ENCODE measurements around the gene MYH9. TPM values are rescaled to one million over a fixed set of nuclear protein-coding genes. Genes with fewer than 3 reads are reported as not detected.
"Not testable (repeated sequence)": the region's sequence is repeated elsewhere in the genome, so short reads cannot be mapped to it uniquely, and the experiment has no call there.

The MYH9 gene
- total RNA-seq = 100 to 1,000 TPM; 521 to 691 TPM

DNA sequence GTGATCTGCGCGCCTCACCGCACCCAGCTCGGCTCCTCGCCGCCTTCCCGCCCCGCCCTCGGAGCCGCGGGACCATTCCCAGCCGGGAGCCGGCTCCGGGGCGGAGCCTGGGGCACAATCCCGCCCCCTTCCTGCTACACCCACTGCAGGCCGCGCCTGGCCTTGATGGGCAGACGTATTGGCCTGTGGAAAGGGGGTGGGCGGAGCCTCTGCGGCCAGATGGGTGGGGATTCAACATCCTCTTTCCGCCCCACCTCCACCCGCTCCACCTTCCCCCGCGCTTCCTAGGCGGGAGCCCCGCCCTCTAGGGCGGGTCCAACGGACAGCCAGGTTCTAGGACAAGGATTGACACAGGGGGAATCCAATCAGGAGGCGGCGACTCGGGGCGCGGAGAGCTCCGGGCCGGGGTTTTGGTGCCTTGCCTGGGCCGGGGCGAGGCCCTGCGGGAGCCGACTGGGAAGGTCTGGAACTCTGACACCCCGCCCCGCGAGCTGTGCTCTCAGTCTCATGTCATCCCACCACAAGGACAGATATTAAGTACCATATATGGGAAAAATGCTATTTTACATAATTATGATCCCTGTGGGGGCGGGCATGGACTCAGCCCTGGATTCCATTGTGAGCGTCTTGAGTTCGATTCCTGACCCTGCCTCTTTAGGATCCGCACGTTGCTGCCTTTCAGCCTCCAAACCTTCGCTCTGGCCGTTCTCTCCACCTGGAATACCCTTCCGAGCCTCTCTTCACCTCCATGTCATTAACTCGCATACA is at the start of gene MYH9:
TSS of gene MYH9 (minus strand) at position 9 of the 768 bp plus-strand sequence. CDS start 38,731 bp downstream, outside the sequence.
- ATAC-seq = peak; percentile 69 to 87
- Mint-ChIP-seq H3K36me3 (peaks cover 26 to 35% of the 10 kb centered on the region in 2 donors), H3K9me3 (no peaks in the 10 kb centered on the region), H3K27ac (peak within 1 kb of the TSS; percentile 95 to 96)
- DNase-seq (ENCODE audit: low spot score in 2 of 2) = peak; percentile 99 to 100

DNA sequence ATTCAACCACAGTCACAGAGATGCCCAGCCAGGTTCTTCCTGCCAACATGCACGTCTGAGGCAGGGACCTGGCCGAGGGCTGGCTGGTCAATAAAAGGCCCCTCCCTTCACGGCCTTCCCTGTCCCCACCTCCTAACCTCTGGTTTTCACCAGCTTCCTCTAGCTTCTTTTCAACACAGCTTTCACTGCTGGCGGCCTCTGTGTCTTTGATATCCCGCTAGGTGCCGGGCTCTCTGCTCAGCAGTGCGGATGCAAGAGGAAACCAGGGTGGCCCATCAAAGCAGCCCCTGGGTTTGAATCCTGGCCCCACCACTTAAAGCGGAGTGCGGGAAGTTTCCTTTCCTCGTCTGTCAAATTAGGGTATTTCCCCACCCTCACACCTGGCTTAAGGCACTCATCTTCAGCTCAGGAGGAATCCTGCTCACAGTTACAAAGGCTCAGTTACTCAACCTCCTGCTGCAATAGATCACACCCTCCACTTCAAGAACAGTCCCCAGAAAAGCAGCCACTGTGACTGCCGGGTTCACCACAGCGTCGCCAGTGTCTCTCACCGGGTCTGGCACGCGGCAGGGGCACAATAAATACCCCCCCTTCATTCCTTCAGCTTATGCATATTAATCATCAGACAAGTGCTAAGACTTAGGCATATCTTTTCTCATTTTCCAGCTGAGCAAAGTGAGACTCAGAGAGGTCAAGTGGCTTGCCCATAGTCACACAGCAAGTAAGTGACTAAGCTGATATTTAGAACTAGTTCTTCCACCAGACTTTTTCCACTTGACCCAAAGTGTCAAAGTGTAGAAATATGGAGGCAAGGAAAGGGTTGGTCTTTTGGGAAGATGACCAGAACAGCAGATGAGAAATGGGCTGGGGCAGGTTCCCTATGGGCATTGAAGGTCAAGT is 48.0 kb upstream of the MYH9 start:
- no peaks in the 10 kb centered on the region for H3K9me3 Mint-ChIP-seq
- H3K27ac Mint-ChIP-seq = peak overlapping the region; percentile 86 to 88
- no peaks in the 10 kb centered on the region for H3K36me3 Mint-ChIP-seq
- ATAC-seq = peak; percentile 81 to 88
- DNase-seq (ENCODE audit: low spot score in 2 of 2) = peak; percentile 61 to 80

DNA sequence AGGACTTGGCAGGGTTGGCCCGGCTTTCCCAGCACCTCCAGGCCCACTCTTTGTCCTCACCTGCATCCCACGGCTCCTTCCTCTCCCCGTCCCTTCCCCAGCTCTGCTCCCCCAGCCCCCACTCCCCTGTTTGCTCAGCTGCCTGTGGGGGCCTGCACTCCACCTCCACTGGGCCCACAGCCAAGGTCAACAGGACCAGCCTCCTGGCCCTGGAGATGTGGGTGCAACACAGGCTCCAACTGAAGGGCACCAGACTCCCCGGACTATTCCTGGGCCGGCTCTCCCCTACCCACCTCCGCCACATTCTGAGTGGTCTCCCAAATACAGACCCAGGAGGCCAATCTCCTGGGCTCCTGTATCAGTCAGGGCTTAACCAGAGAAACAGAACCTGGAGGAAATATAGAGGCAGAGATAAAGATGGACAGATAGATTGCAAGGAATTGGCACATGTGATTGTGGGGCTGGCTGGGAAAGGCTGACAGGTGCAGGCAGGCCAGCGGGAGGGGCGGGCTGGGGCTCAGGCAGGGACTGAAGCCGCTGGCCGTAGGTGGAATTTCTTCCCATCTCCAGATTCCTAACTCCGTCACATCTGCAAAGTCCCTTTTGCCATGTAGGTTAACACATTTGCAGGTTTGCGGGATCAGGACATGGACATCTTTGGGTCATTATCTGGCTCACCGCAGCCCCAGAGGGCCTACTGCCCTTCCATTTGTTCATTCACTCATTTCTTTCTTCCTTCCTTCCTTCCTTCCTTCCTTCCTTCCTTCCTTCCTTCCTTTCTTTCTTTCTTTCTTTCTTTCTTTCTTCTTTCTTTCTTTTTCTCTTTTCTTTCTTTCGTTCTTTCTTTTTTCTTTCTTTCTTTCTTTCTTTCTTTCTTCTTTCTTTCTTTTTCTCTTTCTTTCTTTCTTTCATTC is 45.8 kb upstream of the MYH9 start:
- DNase-seq (ENCODE audit: low spot score in 2 of 2) (no peak), ATAC-seq (no peak)
- Mint-ChIP-seq H3K27ac (peak overlapping the region in 1 of 2 donors; percentile 30), H3K9me3 (no peaks in the 10 kb centered on the region), H3K36me3 (no peaks in the 10 kb centered on the region)

DNA sequence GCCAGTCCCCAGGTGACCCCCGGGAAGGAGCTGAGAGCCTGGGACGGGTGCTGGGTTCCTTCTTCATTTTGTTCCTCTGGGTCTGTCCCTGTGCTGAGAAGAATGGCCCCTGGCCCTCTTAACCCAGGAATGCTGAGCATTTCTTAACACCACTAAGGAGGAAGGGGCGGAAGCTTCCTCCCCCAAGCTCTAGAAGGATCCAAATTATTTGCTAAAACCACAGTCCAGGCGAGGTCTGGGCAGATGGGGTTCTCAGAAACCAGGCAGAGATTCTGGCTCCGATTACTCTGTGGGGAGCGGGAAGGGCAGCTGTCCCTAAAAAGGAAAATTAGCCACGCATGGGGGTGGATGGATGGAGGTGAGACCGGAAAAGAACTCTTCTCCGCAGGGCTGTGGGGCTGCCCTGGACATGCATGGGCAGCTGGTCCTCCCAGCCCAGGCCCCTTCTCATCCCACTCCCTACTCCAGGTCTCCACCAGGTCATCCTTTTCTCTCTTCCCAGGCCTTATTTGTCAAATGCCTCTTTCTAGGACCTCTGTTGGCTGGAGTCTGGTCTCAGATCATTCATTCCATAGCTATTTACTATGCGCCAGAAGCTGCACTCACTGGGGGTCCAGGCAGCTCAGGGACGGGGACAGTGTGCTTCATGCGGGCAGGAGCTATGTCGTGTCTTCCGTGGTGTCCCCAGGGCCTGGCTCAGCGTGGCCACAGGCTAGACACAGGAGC is 45.0 kb upstream of the MYH9 start:
- ATAC-seq (no peak), DNase-seq (ENCODE audit: low spot score in 2 of 2) (no peak)
- no peak overlapping the region for H3K27ac Mint-ChIP-seq
- no peaks in the 10 kb centered on the region for H3K9me3 Mint-ChIP-seq
- H3K36me3 Mint-ChIP-seq = no peaks in the 10 kb centered on the region

DNA sequence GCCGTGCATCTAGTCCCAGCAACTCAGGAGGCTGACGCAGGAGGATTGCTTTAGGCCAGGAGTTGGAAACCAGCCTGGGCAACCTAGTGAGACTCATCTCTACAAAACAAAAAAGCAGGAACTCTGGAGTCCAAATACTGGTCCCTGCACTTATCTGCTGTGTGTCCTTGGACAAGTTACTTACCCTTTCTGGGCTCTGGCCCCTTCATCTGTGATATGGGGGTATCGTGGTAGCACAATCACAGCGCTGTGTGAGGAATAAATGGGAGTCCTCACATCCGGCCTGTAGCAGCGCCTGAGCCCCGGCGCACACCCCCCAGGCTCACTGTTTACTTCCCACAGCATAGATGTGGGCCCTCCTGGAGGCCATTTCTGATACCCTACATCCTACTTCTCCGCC is 44.2 kb upstream of the MYH9 start:
- Mint-ChIP-seq H3K27ac (no peak overlapping the region), H3K9me3 (no peaks in the 10 kb centered on the region), H3K36me3 (no peaks in the 10 kb centered on the region)
- DNase-seq (ENCODE audit: low spot score in 2 of 2) (no peak), ATAC-seq (no peak)

DNA sequence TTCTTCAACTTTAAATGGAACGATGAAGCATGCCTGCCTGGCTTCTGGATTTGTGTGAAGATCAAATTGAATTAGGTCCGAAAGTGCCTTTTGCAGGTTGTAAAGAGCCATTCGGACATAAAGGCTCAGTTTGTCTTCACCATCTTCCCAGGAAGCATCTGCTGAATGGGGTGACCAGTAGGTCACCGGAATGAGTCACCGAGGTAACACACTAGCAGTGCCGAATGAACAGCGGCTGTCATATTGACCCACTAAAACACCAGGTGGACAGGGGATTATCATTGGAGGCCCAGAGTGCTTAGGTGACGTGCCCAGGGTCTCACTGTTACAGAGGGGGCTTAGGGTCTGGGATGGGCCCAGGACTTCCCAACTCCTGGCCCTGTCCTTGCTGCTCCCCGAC is 43.1 kb upstream of the MYH9 start:
- Mint-ChIP-seq H3K36me3 (no peaks in the 10 kb centered on the region), H3K27ac (no peak overlapping the region), H3K9me3 (no peaks in the 10 kb centered on the region)
- ATAC-seq (no peak), DNase-seq (ENCODE audit: low spot score in 2 of 2) (no peak)

DNA sequence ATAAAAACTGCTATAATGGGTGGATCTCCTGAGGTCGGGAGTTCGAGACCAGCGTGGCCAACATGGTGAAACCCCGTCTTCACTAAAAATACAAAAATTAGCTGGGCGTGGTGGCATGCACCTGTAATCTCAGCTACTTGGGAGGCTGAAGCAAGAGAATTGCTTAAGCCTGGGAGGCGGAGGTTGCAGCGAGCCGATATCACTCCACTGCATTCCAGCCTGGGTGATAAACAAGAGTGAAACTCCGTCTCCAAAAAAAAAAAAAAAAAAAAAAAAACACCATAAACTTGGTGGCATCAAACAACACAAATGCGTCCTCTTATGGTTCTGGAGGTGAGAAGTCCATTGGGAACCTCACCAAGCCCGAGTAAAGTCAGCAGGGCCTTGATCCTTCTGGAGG is 40.2 kb upstream of the MYH9 start:
- not testable (repeated sequence) for DNase-seq (ENCODE audit: low spot score in 2 of 2); H3K27ac Mint-ChIP-seq; ATAC-seq; H3K9me3 Mint-ChIP-seq; H3K36me3 Mint-ChIP-seq

DNA sequence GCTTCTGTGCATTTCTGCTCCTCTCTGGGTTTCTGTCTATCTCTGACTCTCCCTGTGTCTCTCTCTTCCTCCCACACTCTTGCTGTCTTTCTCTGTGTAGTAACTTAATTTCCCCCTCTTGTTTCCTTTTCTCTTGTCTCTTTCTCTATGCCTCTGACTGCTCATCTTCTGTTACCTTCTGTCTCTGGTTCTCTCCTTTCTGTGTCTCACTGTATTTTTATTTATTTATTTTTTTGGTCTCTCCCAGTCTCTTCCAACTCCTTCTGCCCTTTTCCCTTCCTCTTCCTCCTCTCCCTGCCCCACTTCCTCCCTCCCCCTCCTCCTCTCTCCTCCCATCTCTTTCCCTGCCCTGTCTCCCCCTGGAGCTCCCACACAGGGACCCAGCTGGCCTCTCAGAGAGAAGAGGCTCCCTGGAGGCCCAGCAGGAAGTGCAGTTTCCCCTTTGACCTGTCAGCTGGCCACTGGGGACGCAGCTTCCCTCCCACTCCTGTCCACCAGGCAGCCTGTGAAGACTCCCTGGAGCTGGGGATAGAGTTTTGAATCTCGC is 38.3 kb upstream of the MYH9 start:
- H3K27ac Mint-ChIP-seq = peak overlapping the region; percentile 6 to 87
- DNase-seq (ENCODE audit: low spot score in 2 of 2) = no peak
- no peaks in the 10 kb centered on the region for H3K36me3 Mint-ChIP-seq
- peak; percentile 77 to 78 for ATAC-seq
- H3K9me3 Mint-ChIP-seq = no peaks in the 10 kb centered on the region

DNA sequence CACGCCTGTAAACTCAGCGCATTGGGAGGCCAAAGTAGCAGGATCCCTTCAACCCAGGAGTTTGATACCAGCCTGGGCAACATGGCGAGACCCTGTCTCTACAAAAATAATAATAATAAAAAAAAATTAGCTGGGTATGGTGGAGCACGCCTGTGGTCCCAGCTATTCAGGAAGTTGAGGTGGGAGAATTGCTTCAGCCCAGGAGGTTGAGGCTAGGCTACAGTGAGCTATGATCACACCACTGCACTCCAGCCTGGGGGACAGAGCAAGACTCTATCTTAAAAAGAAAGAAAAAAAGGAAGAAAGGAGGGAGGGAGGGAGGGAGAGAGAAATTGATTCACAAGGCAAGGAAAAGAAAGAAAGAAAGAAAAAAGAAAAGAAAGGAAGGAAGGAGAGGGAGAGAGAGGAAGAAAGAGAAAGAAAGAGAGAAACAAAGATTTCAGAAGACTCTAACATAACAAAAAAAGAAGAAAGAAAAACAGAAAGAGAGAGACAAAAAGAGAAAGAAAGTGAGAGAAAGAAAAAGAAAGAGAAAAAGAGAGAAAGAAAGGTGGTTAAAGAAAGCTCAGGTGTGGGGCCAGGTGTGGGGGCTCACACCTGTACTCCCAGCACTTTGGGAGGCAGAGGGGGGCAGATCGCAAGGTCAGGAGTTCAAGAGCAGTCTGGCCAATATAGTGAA is 37.3 kb upstream of the MYH9 start:
- H3K36me3 Mint-ChIP-seq = no peaks in the 10 kb centered on the region
- DNase-seq (ENCODE audit: low spot score in 2 of 2) (no peak), ATAC-seq (no peak)
- H3K9me3 Mint-ChIP-seq = no peaks in the 10 kb centered on the region
- H3K27ac Mint-ChIP-seq = peak overlapping the region in 1 of 2 donors; percentile 87

DNA sequence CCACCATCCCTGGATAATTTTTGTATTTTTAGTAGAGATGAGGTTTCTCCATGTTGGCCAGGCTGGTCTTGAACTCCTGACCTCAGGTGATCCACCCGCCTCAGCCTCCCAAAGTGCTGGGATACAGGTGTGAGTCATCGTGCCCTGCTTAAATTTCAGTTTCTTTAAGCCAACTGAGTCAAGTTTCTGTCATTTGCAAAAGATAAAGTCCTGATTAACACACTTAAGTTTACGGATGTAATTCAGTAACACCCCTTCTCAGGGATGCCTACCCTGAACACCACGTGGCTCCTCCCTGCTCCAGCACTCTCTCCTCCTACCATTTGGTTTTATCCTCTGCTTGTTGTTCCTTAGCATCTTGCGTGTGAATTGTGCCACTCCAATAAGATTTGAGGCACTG is 36.7 kb upstream of the MYH9 start:
- not testable (repeated sequence) for H3K9me3 Mint-ChIP-seq; DNase-seq (ENCODE audit: low spot score in 2 of 2); H3K36me3 Mint-ChIP-seq
- H3K27ac Mint-ChIP-seq = peak overlapping the region in 1 of 2 donors; percentile 87
- ATAC-seq = peak in 1 of 2 donors; percentile 46

DNA sequence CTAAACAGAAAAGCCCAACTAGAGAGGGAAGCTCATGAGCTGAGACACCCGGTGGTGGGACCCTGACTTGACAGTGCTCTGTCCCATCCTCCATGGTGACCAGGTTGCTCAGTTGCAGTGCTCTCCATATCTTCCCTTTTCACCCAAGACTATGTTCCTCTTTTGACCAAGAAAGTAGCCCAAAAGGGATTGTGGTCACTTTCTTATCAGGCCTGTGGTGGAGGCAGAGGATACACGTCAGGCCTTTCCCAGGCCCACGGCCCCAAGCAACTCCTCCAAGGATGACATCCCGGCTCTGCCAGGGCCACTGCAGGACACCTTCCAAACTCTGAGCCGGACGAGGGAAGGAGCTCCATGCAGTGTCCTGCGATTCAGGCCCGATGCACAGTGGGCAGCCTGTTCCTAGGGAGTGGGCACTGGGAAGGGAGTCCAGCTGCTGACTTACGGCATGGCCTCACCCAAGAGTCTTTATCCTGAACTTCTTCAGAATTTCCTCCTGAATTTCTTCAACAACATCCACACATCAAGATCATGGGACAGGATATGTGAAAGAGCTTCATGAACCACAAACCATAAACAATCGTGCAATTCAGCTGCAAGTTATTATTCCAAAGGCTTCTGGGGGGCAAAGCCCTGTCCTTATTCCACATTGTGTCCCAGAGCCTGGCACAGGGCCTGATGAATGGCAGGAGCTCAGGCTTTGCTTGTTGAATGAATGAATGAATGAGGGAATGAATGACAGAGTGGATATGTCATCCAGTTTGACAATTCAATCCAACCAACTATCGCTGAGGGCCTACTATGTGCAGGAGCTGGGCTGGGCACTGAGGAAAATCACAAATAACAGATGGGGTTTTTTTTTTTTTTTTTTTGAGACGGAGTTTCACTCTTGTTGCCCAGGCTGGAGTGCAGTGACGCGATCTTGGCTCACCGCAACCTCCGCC is 36.0 kb upstream of the MYH9 start:
- Mint-ChIP-seq H3K27ac (peak overlapping the region in 1 of 2 donors; percentile 55), H3K9me3 (no peaks in the 10 kb centered on the region), H3K36me3 (no peaks in the 10 kb centered on the region)
- ATAC-seq (no peak), DNase-seq (ENCODE audit: low spot score in 2 of 2) (no peak)

DNA sequence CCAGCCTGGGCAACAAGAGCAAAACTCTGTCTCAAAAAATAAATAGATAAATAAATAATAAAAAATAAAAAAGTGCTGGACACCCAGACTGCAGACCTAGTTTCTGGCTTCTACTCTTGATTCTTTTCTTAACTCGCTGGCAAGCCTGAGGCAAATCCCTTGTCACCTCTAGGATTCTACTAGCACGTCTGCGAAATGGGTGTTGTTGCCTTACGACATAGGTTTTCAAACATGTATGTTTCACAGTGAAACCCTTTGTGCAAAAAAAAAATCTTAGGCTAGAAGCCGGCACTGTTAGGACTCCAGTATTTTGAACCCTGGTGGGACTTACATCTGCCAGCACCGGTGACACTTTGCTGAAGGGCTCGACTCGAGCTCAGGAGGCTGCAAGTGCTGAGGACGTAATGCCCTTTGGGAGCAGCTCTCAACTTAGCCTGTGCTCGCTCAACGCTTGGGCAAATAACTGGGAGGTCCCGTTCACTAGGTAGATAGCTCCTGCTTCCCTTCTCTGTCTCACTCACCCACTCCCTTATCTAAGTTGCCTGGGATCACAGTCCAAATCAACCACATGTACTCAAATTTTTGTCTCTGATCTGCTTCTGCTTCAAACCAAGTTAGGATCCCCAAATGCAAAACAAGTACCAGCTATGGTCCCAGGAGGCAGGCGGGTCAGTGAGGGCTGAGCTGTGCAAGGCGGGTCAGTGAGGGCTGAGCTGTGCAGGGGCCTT is 34.7 kb upstream of the MYH9 start:
- Mint-ChIP-seq H3K27ac (no peak overlapping the region), H3K9me3 (no peaks in the 10 kb centered on the region), H3K36me3 (no peaks in the 10 kb centered on the region)
- ATAC-seq (no peak), DNase-seq (ENCODE audit: low spot score in 2 of 2) (no peak)

DNA sequence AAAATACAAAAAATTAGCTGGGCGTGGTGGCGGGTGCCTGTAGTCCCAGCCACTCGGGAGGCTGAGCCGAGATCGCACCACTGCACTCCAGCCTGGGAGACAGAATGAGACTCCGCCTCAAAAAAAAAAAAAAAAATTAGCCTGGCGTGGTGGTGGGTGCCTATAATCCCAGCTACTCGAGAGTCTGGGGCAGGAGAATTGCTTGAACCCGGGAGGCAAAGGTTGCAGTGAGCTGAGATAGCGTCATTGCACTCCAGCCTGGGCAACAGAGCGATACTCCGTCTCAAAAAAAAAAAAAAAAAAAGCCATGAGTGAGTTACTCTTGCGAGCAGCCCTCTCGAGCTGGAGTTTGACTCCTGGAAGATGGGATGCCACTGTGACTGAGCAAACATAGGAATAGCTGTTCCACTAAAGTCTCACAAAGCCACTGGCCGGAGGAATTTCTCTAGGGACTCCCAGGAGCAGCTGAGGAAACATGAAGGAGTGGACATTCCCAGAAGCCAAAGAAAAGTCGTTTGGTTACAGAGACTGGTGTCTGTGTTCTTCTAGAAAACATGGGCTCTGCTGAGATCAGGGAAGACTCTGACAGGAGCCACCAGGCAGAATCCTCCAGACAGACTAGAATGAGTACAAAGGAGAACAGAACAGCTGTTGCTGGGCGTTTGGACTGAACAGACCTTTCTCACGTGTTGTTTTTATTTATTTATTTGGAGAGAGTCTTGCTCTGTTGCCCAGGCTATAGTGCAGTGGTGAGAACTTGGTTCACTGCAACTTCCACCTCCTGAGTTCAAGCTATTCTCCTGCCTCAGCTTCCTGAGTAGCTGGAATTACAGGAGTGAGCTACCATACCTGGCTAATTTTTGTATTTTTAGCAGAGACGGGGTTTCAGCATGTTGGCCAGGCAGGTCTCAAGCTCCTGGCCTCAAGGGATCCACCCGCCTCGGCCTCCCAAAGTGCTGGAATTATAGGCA is 32.4 kb upstream of the MYH9 start:
- H3K9me3 Mint-ChIP-seq = no peaks in the 10 kb centered on the region

More for the DNA sequence above, 32.4 kb upstream of the MYH9 start:
- Mint-ChIP-seq H3K27ac (no peak overlapping the region), H3K36me3 (no peaks in the 10 kb centered on the region)
- ATAC-seq = no peak
- no peak for DNase-seq (ENCODE audit: low spot score in 2 of 2)

Measured in activated naive CD4-positive, alpha-beta T cell treated with anti-CD3 and anti-CD28 coated beads, Interleukin-2, amount 50 U/mL, for 72 hours (primary cell).